Measurements from ENCODE around the gene PTPN13.

DNA sequence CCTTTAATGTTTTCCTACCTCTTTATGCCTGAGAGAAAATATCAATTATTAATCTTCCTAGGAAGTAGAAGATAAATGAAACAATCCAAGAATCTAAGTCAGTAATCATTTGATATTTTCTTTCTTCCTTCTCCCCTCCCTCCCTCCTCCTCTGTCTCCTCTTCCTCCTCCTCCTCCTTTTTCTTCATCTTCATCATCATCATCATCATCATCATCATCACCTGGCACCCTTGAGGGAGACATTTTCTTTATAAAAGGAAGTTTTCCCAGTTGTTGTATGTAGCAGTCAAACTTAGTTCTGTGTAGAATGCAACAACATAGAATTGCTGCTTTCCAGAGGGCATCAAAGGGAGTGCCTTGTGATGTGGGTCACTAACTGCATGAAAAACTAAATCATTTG is 155.0 kb downstream of the PTPN13 start:
- TF ChIP-seq, protein P1, sequence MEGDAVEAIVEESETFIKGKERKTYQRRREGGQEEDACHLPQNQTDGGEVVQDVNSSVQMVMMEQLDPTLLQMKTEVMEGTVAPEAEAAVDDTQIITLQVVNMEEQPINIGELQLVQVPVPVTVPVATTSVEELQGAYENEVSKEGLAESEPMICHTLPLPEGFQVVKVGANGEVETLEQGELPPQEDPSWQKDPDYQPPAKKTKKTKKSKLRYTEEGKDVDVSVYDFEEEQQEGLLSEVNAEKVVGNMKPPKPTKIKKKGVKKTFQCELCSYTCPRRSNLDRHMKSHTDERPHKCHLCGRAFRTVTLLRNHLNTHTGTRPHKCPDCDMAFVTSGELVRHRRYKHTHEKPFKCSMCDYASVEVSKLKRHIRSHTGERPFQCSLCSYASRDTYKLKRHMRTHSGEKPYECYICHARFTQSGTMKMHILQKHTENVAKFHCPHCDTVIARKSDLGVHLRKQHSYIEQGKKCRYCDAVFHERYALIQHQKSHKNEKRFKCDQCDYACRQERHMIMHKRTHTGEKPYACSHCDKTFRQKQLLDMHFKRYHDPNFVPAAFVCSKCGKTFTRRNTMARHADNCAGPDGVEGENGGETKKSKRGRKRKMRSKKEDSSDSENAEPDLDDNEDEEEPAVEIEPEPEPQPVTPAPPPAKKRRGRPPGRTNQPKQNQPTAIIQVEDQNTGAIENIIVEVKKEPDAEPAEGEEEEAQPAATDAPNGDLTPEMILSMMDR (IDR thresholded peaks at IDR 0.05; ENCODE audit: low read depth, low read length, poor library complexity, severe bottlenecking) = no peak
- no peak for TF ChIP-seq EZH2phosphoT487 (IDR thresholded peaks at IDR 0.05; ENCODE audit: borderline replicate concordance, low read length)

Data from DOHH2 (cell line).